Activated CD8-positive, alpha-beta memory T cell treated with anti-CD3 and anti-CD28 coated beads, Interleukin-2, amount 50 U/mL, for 24 hours (primary cell): ENCODE results near the gene RASSF7.

Experiments
- DNase-seq: peaks from one replicate; pipeline ENCODE4 v3.0.0-alpha.2; 2020; ENCODE audit errors: extremely low read depth

The RASSF7 gene

DNA sequence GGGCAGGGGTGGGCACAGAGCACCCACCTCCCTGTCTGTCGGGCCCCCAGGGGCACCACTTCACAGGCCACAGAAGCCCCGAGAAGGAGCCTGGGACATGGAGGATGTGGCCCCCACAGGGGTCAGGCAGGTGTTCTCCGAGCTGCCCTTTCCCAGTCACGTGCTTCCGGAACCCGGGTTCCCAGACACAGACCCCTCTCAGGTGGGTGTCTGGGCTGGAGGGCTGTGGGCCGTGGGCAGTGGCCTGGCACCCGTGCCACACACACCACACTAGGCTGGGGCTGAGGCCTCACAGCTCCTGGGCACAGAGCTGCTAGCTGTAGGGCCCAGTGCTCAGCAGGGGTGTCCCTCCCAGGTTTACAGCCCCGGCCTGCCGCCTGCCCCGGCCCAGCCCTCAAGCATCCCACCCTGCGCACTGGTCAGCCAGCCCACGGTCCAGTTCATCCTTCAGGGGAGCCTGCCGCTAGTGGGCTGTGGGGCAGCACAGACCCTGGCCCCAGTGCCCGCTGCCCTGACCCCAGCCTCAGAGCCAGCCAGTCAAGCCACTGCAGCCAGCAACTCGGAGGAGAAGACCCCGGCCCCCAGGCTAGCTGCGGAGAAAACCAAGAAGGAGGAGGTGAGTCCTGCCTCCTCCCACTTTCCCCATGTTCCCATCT, 49.5 kb downstream of the RASSF7 start:
- DNase-seq: no peak

- no peak for DNase-seq
Measured at GRCh38 chr11:611001-611996, 50.5 kb downstream of the RASSF7 start.

GRCh38 chr11:612201-612960, 51.6 kb downstream of the RASSF7 start:
- no peak for DNase-seq

- DNase-seq: no peak
Measured at GRCh38 chr11:612961-613300, 52.2 kb downstream of the RASSF7 start.

- DNase-seq: peak; percentile 47
Measured at GRCh38 chr11:613369-613968, 52.7 kb downstream of the RASSF7 start.
